Stomach smooth muscle (tissue), 2 donors: ENCODE results near the gene DSG1.

Source experiments
- H3K27ac ChIP-seq: one replicate; pipeline ENCODE4 v1.7.0; 2013; ENCODE audit warnings: mild to moderate bottlenecking, low read length, inconsistent platforms
- H3K27me3 ChIP-seq, 2 donors: one replicate each; pipeline ENCODE4 v1.7.0; 2013; ENCODE audit warnings: low read length in 2 of 2; ENCODE audit not compliant: insufficient read depth in 2 of 2, control insufficient read depth in 1 of 2
- H3K36me3 ChIP-seq, 2 donors: one replicate each; pipeline ENCODE4 v1.7.0; 2013; ENCODE audit warnings: low read length in 2 of 2; ENCODE audit not compliant: control insufficient read depth in 2 of 2, insufficient read depth in 2 of 2
- H3K4me1 ChIP-seq: one replicate; pipeline ENCODE4 v1.7.0; 2013; ENCODE audit warnings: low read length; ENCODE audit not compliant: control insufficient read depth, insufficient read depth
- H3K4me3 ChIP-seq, 2 donors: one replicate each; pipeline ENCODE4 v1.7.0; 2013; ENCODE audit warnings: low read length in 2 of 2
- H3K9ac ChIP-seq, 2 donors: one replicate each; pipeline ENCODE4 v1.7.0; 2013; ENCODE audit warnings: low read length in 2 of 2, mild to moderate bottlenecking in 1 of 2
- H3K9me3 ChIP-seq, 2 donors: one replicate each; pipeline ENCODE4 v1.7.0; 2013; ENCODE audit warnings: low read length in 2 of 2; ENCODE audit not compliant: control insufficient read depth in 2 of 2
- donor health status: healthy.
- donor health status: Pancreatic carcinoma.

DSG1 gene

GRCh38 chr18:31291688-31292087, 26.3 kb upstream of the DSG1 start:
- Histone ChIP-seq H3K36me3 (no peaks in the 10 kb centered on the region), H3K9ac (no peak overlapping the region), H3K4me1 (no peaks in the 10 kb centered on the region), H3K9me3 (peaks cover 0 to 4% of the 10 kb centered on the region in 2 donors), H3K27ac (no peak overlapping the region), H3K4me3 (no peak overlapping the region), H3K27me3 (no peaks in the 10 kb centered on the region)

- Histone ChIP-seq H3K4me3 (no peak overlapping the region), H3K36me3 (no peaks in the 10 kb centered on the region), H3K27ac (no peak overlapping the region), H3K9me3 (peaks cover 0 to 4% of the 10 kb centered on the region in 2 donors), H3K4me1 (no peaks in the 10 kb centered on the region), H3K9ac (no peak overlapping the region), H3K27me3 (no peaks in the 10 kb centered on the region)
Measured at GRCh38 chr18:31294199-31294747, 23.7 kb upstream of the DSG1 start.

- H3K9ac ChIP-seq, result no peak overlapping the region
- no peaks in the 10 kb centered on the region for H3K9me3 ChIP-seq
- no peaks in the 10 kb centered on the region for H3K36me3 ChIP-seq
- no peak overlapping the region for H3K4me3 ChIP-seq
- H3K4me1 ChIP-seq, result no peaks in the 10 kb centered on the region
- H3K27ac ChIP-seq, result no peak overlapping the region
- H3K27me3 ChIP-seq, result no peaks in the 10 kb centered on the region
Measured at GRCh38 chr18:31297248-31297647, 20.7 kb upstream of the DSG1 start.

- H3K27me3 ChIP-seq, result no peaks in the 10 kb centered on the region
- no peaks in the 10 kb centered on the region for H3K9me3 ChIP-seq
- H3K36me3 ChIP-seq, result no peaks in the 10 kb centered on the region
- no peak overlapping the region for H3K9ac ChIP-seq
- H3K27ac ChIP-seq, result no peak overlapping the region
- H3K4me3 ChIP-seq, result no peak overlapping the region
- no peaks in the 10 kb centered on the region for H3K4me1 ChIP-seq
Measured at GRCh38 chr18:31301201-31301655, 16.7 kb upstream of the DSG1 start.

- Histone ChIP-seq H3K36me3 (no peaks in the 10 kb centered on the region), H3K27ac (no peak overlapping the region), H3K4me1 (no peaks in the 10 kb centered on the region), H3K27me3 (no peaks in the 10 kb centered on the region), H3K9me3 (no peaks in the 10 kb centered on the region), H3K9ac (no peak overlapping the region), H3K4me3 (no peak overlapping the region)
Measured at GRCh38 chr18:31302991-31303390, 15.0 kb upstream of the DSG1 start.

GRCh38 chr18:31303771-31304170, 14.2 kb upstream of the DSG1 start:
- H3K4me3 ChIP-seq, result no peak overlapping the region
- no peak overlapping the region for H3K27ac ChIP-seq

GRCh38 chr18:31309115-31309514, 8.8 kb upstream of the DSG1 start:
- no peaks in the 10 kb centered on the region for H3K36me3 ChIP-seq
- no peaks in the 10 kb centered on the region for H3K9me3 ChIP-seq
- no peak overlapping the region for H3K4me3 ChIP-seq
- H3K27ac ChIP-seq, result no peak overlapping the region
- no peaks in the 10 kb centered on the region for H3K4me1 ChIP-seq
- no peaks in the 10 kb centered on the region for H3K27me3 ChIP-seq
- no peak overlapping the region for H3K9ac ChIP-seq

More at GRCh38 chr18:31303771-31304170, 14.2 kb upstream of the DSG1 start:
- Histone ChIP-seq H3K9ac (no peak overlapping the region), H3K36me3 (no peaks in the 10 kb centered on the region), H3K4me1 (no peaks in the 10 kb centered on the region), H3K27me3 (no peaks in the 10 kb centered on the region), H3K9me3 (no peaks in the 10 kb centered on the region)

- no peaks in the 10 kb centered on the region for H3K9me3 ChIP-seq
- H3K27ac ChIP-seq, result no peak overlapping the region
- H3K36me3 ChIP-seq, result no peaks in the 10 kb centered on the region
- H3K27me3 ChIP-seq, result no peaks in the 10 kb centered on the region
- no peaks in the 10 kb centered on the region for H3K4me1 ChIP-seq
- H3K4me3 ChIP-seq, result no peak overlapping the region
- H3K9ac ChIP-seq, result no peak overlapping the region
Measured at GRCh38 chr18:31316974-31317373, 986 bp upstream of the DSG1 start.

GRCh38 chr18:31321719-31322118, 3.8 kb downstream of the DSG1 start:
- H3K4me3 ChIP-seq, result no peak overlapping the region
- H3K9ac ChIP-seq, result no peak overlapping the region
- H3K4me1 ChIP-seq, result no peaks in the 10 kb centered on the region
- H3K27ac ChIP-seq, result no peak overlapping the region
- H3K36me3 ChIP-seq, result no peaks in the 10 kb centered on the region
- H3K9me3 ChIP-seq, result no peaks in the 10 kb centered on the region
- H3K27me3 ChIP-seq, result no peaks in the 10 kb centered on the region

GRCh38 chr18:31325051-31325450, 7.1 kb downstream of the DSG1 start:
- no peaks in the 10 kb centered on the region for H3K27me3 ChIP-seq
- no peak overlapping the region for H3K27ac ChIP-seq
- H3K4me1 ChIP-seq, result no peaks in the 10 kb centered on the region
- no peak overlapping the region for H3K9ac ChIP-seq
- H3K4me3 ChIP-seq, result no peak overlapping the region
- no peaks in the 10 kb centered on the region for H3K36me3 ChIP-seq
- no peaks in the 10 kb centered on the region for H3K9me3 ChIP-seq

GRCh38 chr18:31329787-31330438, 12.0 kb downstream of the DSG1 start:
- H3K4me3 ChIP-seq, result no peak overlapping the region

More at GRCh38 chr18:31329787-31330438, 12.0 kb downstream of the DSG1 start:
- Histone ChIP-seq H3K9me3 (no peaks in the 10 kb centered on the region), H3K27ac (no peak overlapping the region), H3K36me3 (no peaks in the 10 kb centered on the region), H3K9ac (no peak overlapping the region), H3K27me3 (no peaks in the 10 kb centered on the region), H3K4me1 (no peaks in the 10 kb centered on the region)
